H9 (cell line): Measurements from ENCODE around the gene SCAF1. TPM values are rescaled to one million over a fixed set of nuclear protein-coding genes. Genes with fewer than 3 reads are reported as not detected.

Experiments used
- DNase-seq: peaks from one replicate; pipeline ENCODE4 v3.0.0-alpha.2; 2017
- H2AFZ ChIP-seq: one replicate; pipeline ENCODE4 v1.6.1; 2013; ENCODE audit warnings: mild to moderate bottlenecking, low read length, control low read depth, moderate library complexity
- H2AK5ac ChIP-seq: 2 replicates; pipeline ENCODE4 v1.6.1; 2013; ENCODE audit warnings: low read length, control low read depth, mixed read lengths; ENCODE audit not compliant: insufficient read length
- H2BK120ac ChIP-seq: one replicate; pipeline ENCODE4 v1.6.1; 2013; ENCODE audit warnings: low read depth, mild to moderate bottlenecking, low read length, control low read depth, inconsistent platforms; ENCODE audit not compliant: poor library complexity, severe bottlenecking
- H2BK12ac ChIP-seq: 2 replicates; pipeline ENCODE4 v1.6.1; 2013; ENCODE audit warnings: low read length, control low read depth, mixed read lengths, low read depth; ENCODE audit not compliant: insufficient read length
- H2BK15ac ChIP-seq: 2 replicates; pipeline ENCODE4 v1.6.1; 2013; ENCODE audit warnings: low read depth, low read length, control low read depth
- H2BK20ac ChIP-seq: one replicate; pipeline ENCODE4 v1.6.1; 2013; ENCODE audit warnings: low read depth, mild to moderate bottlenecking, low read length, control low read depth, inconsistent platforms; ENCODE audit not compliant: poor library complexity, severe bottlenecking
- H2BK5ac ChIP-seq: 2 replicates; pipeline ENCODE4 v1.6.1; 2013; ENCODE audit warnings: low read length, control low read depth, mixed read lengths; ENCODE audit not compliant: insufficient read length
- H3K14ac ChIP-seq: 2 replicates; pipeline ENCODE4 v1.6.1; 2013; ENCODE audit warnings: low read length, control low read depth; ENCODE audit not compliant: insufficient read depth
- H3K18ac ChIP-seq: 2 replicates; pipeline ENCODE4 v1.6.1; 2013; ENCODE audit warnings: low read depth, mild to moderate bottlenecking, mixed read lengths, low read length, control low read depth; ENCODE audit not compliant: insufficient read length
- H3K23ac ChIP-seq: 2 replicates; pipeline ENCODE4 v1.6.1; 2013; ENCODE audit warnings: low read length, control low read depth, mixed read lengths, low read depth; ENCODE audit not compliant: insufficient read length
- H3K23me2 ChIP-seq: 2 replicates; pipeline ENCODE4 v1.6.1; 2013; ENCODE audit warnings: low read depth, mild to moderate bottlenecking, mixed read lengths, low read length, control low read depth; ENCODE audit not compliant: insufficient read length, poor library complexity, severe bottlenecking
- H3K27ac ChIP-seq: 2 replicates; pipeline ENCODE4 v1.5.1; 2013; ENCODE audit warnings: low read length, control low read depth, mixed read lengths, low read depth; ENCODE audit not compliant: insufficient read length
- H3K27me3 ChIP-seq: 2 replicates; pipeline ENCODE4 v1.6.1; 2013; ENCODE audit warnings: low read length, control low read depth, inconsistent platforms; ENCODE audit not compliant: insufficient read depth
- H3K4ac ChIP-seq: 2 replicates; pipeline ENCODE4 v1.6.1; 2013; ENCODE audit warnings: low read depth, mild to moderate bottlenecking, control low read depth, inconsistent platforms, low read length, moderate library complexity
- H3K4me1 ChIP-seq: 2 replicates; pipeline ENCODE4 v1.6.1; 2013; ENCODE audit warnings: low read length, control low read depth, inconsistent platforms; ENCODE audit not compliant: insufficient read depth
- H3K4me2 ChIP-seq: 2 replicates; pipeline ENCODE4 v1.6.1; 2013; ENCODE audit warnings: low read length, control low read depth, mixed read lengths; ENCODE audit not compliant: insufficient read length, insufficient read depth
- H3K56ac ChIP-seq: 2 replicates; pipeline ENCODE4 v1.6.1; 2013; ENCODE audit warnings: low read depth, mild to moderate bottlenecking, mixed read lengths, low read length, control low read depth; ENCODE audit not compliant: insufficient read length
- H3K79me1 ChIP-seq: 2 replicates; pipeline ENCODE4 v1.6.1; 2013; ENCODE audit warnings: low read depth, mild to moderate bottlenecking, moderate library complexity, low read length, control low read depth, inconsistent platforms; ENCODE audit not compliant: insufficient read depth, poor library complexity, severe bottlenecking
- H3K79me2 ChIP-seq: 2 replicates; pipeline ENCODE4 v1.6.1; 2013; ENCODE audit warnings: low read length, control low read depth, inconsistent platforms; ENCODE audit not compliant: insufficient read depth
- H3K9ac ChIP-seq: 2 replicates; pipeline ENCODE4 v1.6.1; 2013; ENCODE audit warnings: low read length, control low read depth, mixed read lengths; ENCODE audit not compliant: insufficient read length; ENCODE audit errors: extremely low read depth
- H3K9me3 ChIP-seq: one replicate; pipeline ENCODE4 v1.6.1; 2013; ENCODE audit warnings: low read depth, low read length, inconsistent platforms; ENCODE audit not compliant: control insufficient read depth
- H3T11ph ChIP-seq: one replicate; pipeline ENCODE4 v1.6.1; 2013; ENCODE audit warnings: mild to moderate bottlenecking, low read length, control low read depth, inconsistent platforms
- H4K20me1 ChIP-seq: one replicate; pipeline ENCODE4 v1.6.1; 2013; ENCODE audit not compliant: control insufficient read depth, insufficient read length, insufficient read depth
- H4K5ac ChIP-seq: 2 replicates; pipeline ENCODE4 v1.6.1; 2013; ENCODE audit warnings: low read depth, mild to moderate bottlenecking, mixed read lengths, low read length, control low read depth; ENCODE audit not compliant: insufficient read length
- H4K8ac ChIP-seq: replicated peaks from 2 replicates; pipeline ENCODE4 v1.6.1; 2013; ENCODE audit warnings: low read length, control low read depth, mixed read lengths, low read depth; ENCODE audit not compliant: insufficient read length
- H4K91ac ChIP-seq: 2 replicates; pipeline ENCODE4 v1.6.1; 2013; ENCODE audit warnings: low read depth, mild to moderate bottlenecking, moderate library complexity, mixed read lengths, low read length, control low read depth; ENCODE audit not compliant: insufficient read length
- H3K27ac Mint-ChIP-seq, 3 experiments: 2 replicates in 2 of 3; 3 replicates in 1 of 3; pipeline ENCODE4 v1.8.0; 2020 to 2021; ENCODE audit warnings: mixed read lengths in 3 of 3, mild to moderate bottlenecking in 1 of 3, moderate library complexity in 1 of 3
- H3K27me3 Mint-ChIP-seq: 2 replicates; pipeline ENCODE4 v1.8.0; 2021; ENCODE audit warnings: low read depth, mild to moderate bottlenecking, moderate library complexity, mixed read lengths
- H3K36me3 Mint-ChIP-seq, 3 experiments: 2 replicates in 2 of 3; 3 replicates in 1 of 3; pipeline ENCODE4 v1.8.0; 2020 to 2021; ENCODE audit warnings: low read depth in 3 of 3, mixed read lengths in 3 of 3; ENCODE audit not compliant: insufficient read depth in 1 of 3
- H3K4me1 Mint-ChIP-seq, 2 experiments: 2 replicates each; pipeline ENCODE4 v1.8.0; 2020; ENCODE audit warnings: mixed read lengths in 2 of 2
- H3K4me3 Mint-ChIP-seq, 2 experiments: 2 replicates in 1 of 2; 3 replicates in 1 of 2; pipeline ENCODE4 v1.8.0; 2020 to 2021; ENCODE audit warnings: mild to moderate bottlenecking in 2 of 2, mixed read lengths in 2 of 2, moderate library complexity in 1 of 2
- H3K9me3 Mint-ChIP-seq, 2 experiments: 2 replicates in 1 of 2; 3 replicates in 1 of 2; pipeline ENCODE4 v1.8.0; 2020; ENCODE audit warnings: mild to moderate bottlenecking in 2 of 2, mixed read lengths in 2 of 2, moderate library complexity in 1 of 2
- CTCF ChIP-seq: fragments of 200-600 bp; sonication (generic); conservative IDR thresholded peaks from 3 replicates; pipeline ENCODE4 v1.8.0; 2021; ENCODE audit warnings: antibody characterized with exemption, mild to moderate bottlenecking
- WGBS: extraction: QIAGEN DNeasy Blood & Tissue Kit; methylation state at CpG from one replicate; pipeline ENCODE4 v1.1.7; 2013; ENCODE audit warnings: missing lambda C conversion rate, low lambda C conversion rate, mixed read lengths; ENCODE audit not compliant: insufficient read length; ENCODE audit errors: extremely low coverage; 5-methylcytosine and 5-hydroxymethylcytosine counted together
- total RNA-seq: library from RNA; stranded (reverse); gene quantifications from 2 replicates; pipeline ENCODE4 v1.2.1, GENCODE V29; 2021

The SCAF1 gene
- total RNA-seq, 1 experiment from 2014 or later = 85.3 TPM

GRCh38 chr19:49657493-49658138 is 15.6 kb downstream of the SCAF1 start:
- H3K56ac ChIP-seq = no peak overlapping the region
- no peak overlapping the region for H2BK5ac ChIP-seq
- no peak overlapping the region for H3K23ac ChIP-seq
- H3T11ph ChIP-seq = no peak overlapping the region
- H3K27ac Mint-ChIP-seq = peak overlapping the region in 2 of 3 experiments; percentile 53 to 92; a peak in 3 of 7 replicates
- H4K91ac ChIP-seq = no peak overlapping the region
- H3K9ac ChIP-seq = no peak overlapping the region
- no peak overlapping the region for H3K27ac ChIP-seq
- peaks cover 53 to 91% (median 90%) of the 10 kb centered on the region in 3 experiments for H3K36me3 Mint-ChIP-seq
- H3K23me2 ChIP-seq = no peaks in the 10 kb centered on the region
- no peaks in the 10 kb centered on the region for H3K27me3 Mint-ChIP-seq
- H2BK20ac ChIP-seq = no peak overlapping the region
- no CpG with 5 or more reads among the region's 22 CpGs for WGBS
- no peaks in the 10 kb centered on the region for H4K20me1 ChIP-seq
- no peak overlapping the region for H3K4me2 ChIP-seq
- H3K9me3 Mint-ChIP-seq = peaks cover 7% of the 10 kb centered on the region in 2 experiments; a peak in 4 of 5 replicates
- H4K5ac ChIP-seq = no peak overlapping the region
- H4K8ac ChIP-seq = no peak overlapping the region
- H3K79me2 ChIP-seq = no peaks in the 10 kb centered on the region
- H2BK120ac ChIP-seq = no peak overlapping the region
- no peak overlapping the region; a peak in 1 of 5 replicates for H3K4me3 Mint-ChIP-seq
- no peak for TF ChIP-seq CTCF
- H3K79me1 ChIP-seq = no peaks in the 10 kb centered on the region
- H3K27me3 ChIP-seq = no peaks in the 10 kb centered on the region
- no peak overlapping the region for H2AK5ac ChIP-seq
- no peaks in the 10 kb centered on the region for H3K9me3 ChIP-seq
- no peak overlapping the region for H2AFZ ChIP-seq
- no peaks in the 10 kb centered on the region for H3K4me1 ChIP-seq
- H3K14ac ChIP-seq = no peak overlapping the region
- no peak overlapping the region for H2BK15ac ChIP-seq
- H3K4ac ChIP-seq = no peak overlapping the region
- H2BK12ac ChIP-seq = no peak overlapping the region
- no peak overlapping the region for H3K18ac ChIP-seq
- no peak for DNase-seq
- peaks cover 19 to 22% of the 10 kb centered on the region in 2 experiments for H3K4me1 Mint-ChIP-seq
